Tibial nerve (tissue), 4 donors: ENCODE measurements around the gene IL17RE. TPM values are rescaled to one million over a fixed set of nuclear protein-coding genes. Genes with fewer than 3 reads are reported as not detected.

Experiments
- DNase-seq, 2 donors: peaks; one replicate each; pipeline ENCODE4 v3.0.0-alpha.2; 2019; ENCODE audit warnings: low spot score in 2 of 2
- H3K27ac ChIP-seq, 4 donors: fragments of 200-600 bp; sonication (generic) in 3 of 4; one replicate each; pipeline ENCODE4 v1.5.1; 2017 to 2019; ENCODE audit warnings: mild to moderate bottlenecking in 1 of 4
- H3K27me3 ChIP-seq, 2 donors: fragments of 200-600 bp; sonication (generic) in 1 of 2; one replicate each; pipeline versions ENCODE4 v1.5.1 to v1.6.0; 2017 to 2019
- H3K36me3 ChIP-seq, 3 donors: fragments of 200-600 bp; sonication (generic); one replicate each; pipeline ENCODE4 v1.5.1; 2018 to 2019
- H3K4me1 ChIP-seq, 4 donors: fragments of 200-600 bp; sonication (generic) in 3 of 4; one replicate each; pipeline ENCODE4 v1.5.1; 2017 to 2019
- H3K4me3 ChIP-seq, 4 donors: fragments of 200-600 bp; sonication (generic) in 3 of 4; one replicate each; pipeline ENCODE4 v1.5.1; 2017 to 2019; ENCODE audit warnings: mild to moderate bottlenecking in 1 of 4, moderate library complexity in 1 of 4
- H3K9me3 ChIP-seq, 4 donors: fragments of 200-600 bp; sonication (generic) in 3 of 4; one replicate each; pipeline ENCODE4 v1.5.1; 2017 to 2019
- EP300 ChIP-seq, 2 donors: sonication (generic); formaldehyde crosslinking; IDR thresholded peaks; one replicate each; pipeline ENCODE4 v1.6.1; 2017; ENCODE audit warnings: antibody characterized with exemption in 2 of 2, mild to moderate bottlenecking in 1 of 2
- POLR2A ChIP-seq, 2 donors: fragments of 450-650 bp; IDR thresholded peaks; one replicate each; pipeline ENCODE4 v1.6.1; 2017; ENCODE audit warnings: antibody characterized with exemption in 2 of 2, mild to moderate bottlenecking in 2 of 2, moderate library complexity in 2 of 2
- WGBS, 2 donors: methylation state at CpG; one replicate each; pipeline ENCODE4 v1.1.5; 2018; 5-methylcytosine and 5-hydroxymethylcytosine counted together
- total RNA-seq, 4 donors: library from RNA; depleted of rRNA; stranded (reverse); fragments of >200 nt; gene quantifications; one replicate each; pipeline ENCODE4 v1.1.0, GENCODE V29; 2016
- TF ChIP-seq, protein P1 (sequence below), 5 experiments: fragments of 200-600 bp in 3 of 5; fragments of 450-650 bp in 2 of 5; sonication (generic) in 3 of 5; IDR thresholded peaks; one replicate each; pipeline ENCODE4 v1.5.1; 2016 to 2019; ENCODE audit warnings: antibody characterized with exemption in 5 of 5, mild to moderate bottlenecking in 3 of 5, moderate library complexity in 2 of 5

Gene IL17RE
- total RNA-seq, 4 donors from 2014 or later: 0.59 to 10.1 (median 5.6) TPM

DNA sequence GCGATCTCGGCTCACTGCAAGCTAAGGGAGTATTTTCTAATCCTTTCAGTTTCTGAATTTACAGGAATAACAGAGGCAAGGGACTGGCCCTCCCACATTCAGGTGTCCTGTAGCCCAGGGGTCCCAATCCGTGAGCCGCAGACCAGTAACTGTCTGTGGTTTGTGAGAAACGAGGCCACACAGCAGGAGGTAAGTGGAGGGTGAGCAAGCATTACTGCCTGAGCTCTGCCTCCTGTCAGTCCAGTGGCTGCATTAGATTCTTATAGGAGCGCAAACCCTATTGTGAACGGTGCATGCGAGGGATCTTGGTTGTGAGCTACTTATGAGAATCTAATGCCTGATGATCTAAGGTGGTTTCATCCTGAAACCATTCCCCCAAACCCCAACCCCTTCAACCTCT, 9.2 kb downstream of the IL17RE start:
- no peak overlapping the region for H3K27ac ChIP-seq
- DNase-seq: no peak
- H3K4me3 ChIP-seq: no peak overlapping the region
- H3K4me1 ChIP-seq: peaks cover 0 to 31% (median 20%) of the 10 kb centered on the region in 4 donors
- WGBS, 2 donors: 75 to 78% methylated on average over 8 of the region's 8 CpGs
- H3K9me3 ChIP-seq: no peaks in the 10 kb centered on the region
- no peaks in the 10 kb centered on the region for H3K36me3 ChIP-seq
- no peak for TF ChIP-seq POLR2A (IDR thresholded peaks at IDR 0.05)
- TF ChIP-seq, protein P1, sequence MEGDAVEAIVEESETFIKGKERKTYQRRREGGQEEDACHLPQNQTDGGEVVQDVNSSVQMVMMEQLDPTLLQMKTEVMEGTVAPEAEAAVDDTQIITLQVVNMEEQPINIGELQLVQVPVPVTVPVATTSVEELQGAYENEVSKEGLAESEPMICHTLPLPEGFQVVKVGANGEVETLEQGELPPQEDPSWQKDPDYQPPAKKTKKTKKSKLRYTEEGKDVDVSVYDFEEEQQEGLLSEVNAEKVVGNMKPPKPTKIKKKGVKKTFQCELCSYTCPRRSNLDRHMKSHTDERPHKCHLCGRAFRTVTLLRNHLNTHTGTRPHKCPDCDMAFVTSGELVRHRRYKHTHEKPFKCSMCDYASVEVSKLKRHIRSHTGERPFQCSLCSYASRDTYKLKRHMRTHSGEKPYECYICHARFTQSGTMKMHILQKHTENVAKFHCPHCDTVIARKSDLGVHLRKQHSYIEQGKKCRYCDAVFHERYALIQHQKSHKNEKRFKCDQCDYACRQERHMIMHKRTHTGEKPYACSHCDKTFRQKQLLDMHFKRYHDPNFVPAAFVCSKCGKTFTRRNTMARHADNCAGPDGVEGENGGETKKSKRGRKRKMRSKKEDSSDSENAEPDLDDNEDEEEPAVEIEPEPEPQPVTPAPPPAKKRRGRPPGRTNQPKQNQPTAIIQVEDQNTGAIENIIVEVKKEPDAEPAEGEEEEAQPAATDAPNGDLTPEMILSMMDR (IDR thresholded peaks at IDR 0.05): no peak
- H3K27me3 ChIP-seq: no peaks in the 10 kb centered on the region

DNA sequence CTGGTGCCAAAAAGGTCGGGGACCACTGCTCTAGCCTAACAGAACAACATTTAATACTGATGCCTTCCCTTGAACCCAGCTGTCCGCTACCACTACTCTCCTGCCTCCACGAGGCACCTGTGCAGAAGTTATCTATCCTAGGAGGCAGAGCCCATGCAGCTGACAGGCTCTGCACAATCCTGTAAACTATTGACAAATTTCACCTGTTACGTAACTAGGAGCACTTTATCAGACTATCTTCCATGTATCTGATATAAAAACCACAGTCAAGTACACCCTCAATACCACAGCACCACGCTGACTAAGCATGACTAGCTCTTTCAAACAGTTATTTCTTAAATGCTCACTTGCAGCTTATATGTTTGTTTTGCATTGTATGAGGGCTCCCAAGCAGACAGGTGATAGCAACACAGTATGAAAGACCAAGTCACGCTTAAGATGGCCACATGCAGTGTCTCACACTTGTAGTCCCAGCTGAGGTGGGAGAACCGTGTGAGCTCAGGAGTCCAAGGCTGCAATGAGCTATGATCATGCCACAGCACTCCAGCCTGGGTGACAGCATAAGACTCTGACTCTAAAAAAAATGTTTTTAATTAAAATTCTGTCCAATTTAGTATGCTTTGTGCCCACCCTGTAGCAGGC, 9.8 kb downstream of the IL17RE start:
- H3K4me1 ChIP-seq: peaks cover 0 to 35% (median 22%) of the 10 kb centered on the region in 4 donors
- no peaks in the 10 kb centered on the region for H3K36me3 ChIP-seq
- no peak for TF ChIP-seq EP300 (IDR thresholded peaks at IDR 0.05)
- TF ChIP-seq POLR2A (IDR thresholded peaks at IDR 0.05): no peak
- TF ChIP-seq, protein P1 (IDR thresholded peaks at IDR 0.05): no peak
- WGBS, 2 donors: 80 to 91% methylated on average over 7 of the region's 7 CpGs
- H3K27me3 ChIP-seq: no peaks in the 10 kb centered on the region
- no peaks in the 10 kb centered on the region for H3K9me3 ChIP-seq
- H3K27ac ChIP-seq: no peak overlapping the region
- H3K4me3 ChIP-seq: no peak overlapping the region
- no peak for DNase-seq

DNA sequence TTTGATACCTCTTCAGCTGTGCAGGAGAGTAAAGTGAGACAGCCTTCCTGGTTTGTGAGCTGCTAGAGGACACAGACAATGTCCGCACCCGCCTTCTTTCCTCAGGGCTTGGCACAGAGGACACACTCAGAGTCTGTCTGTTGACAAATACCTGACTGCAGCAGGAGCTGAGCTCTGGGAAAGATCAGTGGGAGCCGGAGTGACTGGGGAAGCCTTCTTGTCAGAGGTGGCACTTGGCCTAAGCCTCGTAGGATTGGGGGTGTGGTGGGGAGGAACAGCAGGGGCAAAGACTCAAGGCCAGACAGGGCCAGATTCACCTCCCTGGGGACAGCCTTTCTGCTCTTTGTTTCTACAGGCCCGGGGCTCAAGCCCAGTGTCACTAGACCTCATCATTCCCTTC, 11.0 kb downstream of the IL17RE start:
- Histone ChIP-seq H3K27me3 (no peaks in the 10 kb centered on the region), H3K36me3 (no peaks in the 10 kb centered on the region), H3K27ac (peak overlapping the region in 2 of 4 donors; percentile 95 to 97), H3K4me1 (peaks cover 0 to 47% (median 29%) of the 10 kb centered on the region in 4 donors), H3K4me3 (no peak overlapping the region), H3K9me3 (no peaks in the 10 kb centered on the region)
- 66 to 75% methylated on average over 5 of the region's 5 CpGs for WGBS, 2 donors
- TF ChIP-seq EP300 (IDR thresholded peaks at IDR 0.05) (no peak), POLR2A (IDR thresholded peaks at IDR 0.05) (no peak)
- TF ChIP-seq, protein P1 (IDR thresholded peaks at IDR 0.05): no peak
- DNase-seq: no peak

DNA sequence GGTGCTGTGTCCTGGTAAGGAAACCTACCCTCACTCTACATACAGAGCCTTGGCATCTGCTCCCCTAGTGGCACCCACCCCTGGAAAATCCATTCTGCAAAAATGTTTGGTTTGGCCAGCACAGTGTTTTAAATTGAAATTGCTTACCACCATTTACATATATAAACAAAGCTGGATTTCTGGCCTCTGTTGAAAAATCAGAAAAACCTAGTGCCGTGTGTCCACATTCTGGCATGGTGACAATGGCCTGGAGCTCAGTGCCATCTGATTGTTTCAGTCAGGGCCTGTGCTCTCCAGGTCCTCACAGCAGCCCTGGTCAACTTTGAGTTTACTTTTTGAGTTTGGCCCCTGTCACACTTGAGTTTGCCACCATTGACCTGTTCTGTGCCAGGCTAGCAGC, 11.4 kb downstream of the IL17RE start:
- TF ChIP-seq, protein P1 (IDR thresholded peaks at IDR 0.05): no peak
- TF ChIP-seq POLR2A (IDR thresholded peaks at IDR 0.05) (no peak), EP300 (IDR thresholded peaks at IDR 0.05) (no peak)
- Histone ChIP-seq H3K9me3 (no peaks in the 10 kb centered on the region), H3K27me3 (no peaks in the 10 kb centered on the region), H3K4me3 (no peak overlapping the region), H3K4me1 (peaks cover 0 to 49% (median 29%) of the 10 kb centered on the region in 4 donors), H3K36me3 (peaks cover 0 to under 1% (median 0%) of the 10 kb centered on the region in 3 donors), H3K27ac (peak overlapping the region; percentile 87 to 97 (median 92))
- no peak for DNase-seq
- WGBS, 2 donors: 12 to 20% methylated on average over 1 of the region's 1 CpG

DNA sequence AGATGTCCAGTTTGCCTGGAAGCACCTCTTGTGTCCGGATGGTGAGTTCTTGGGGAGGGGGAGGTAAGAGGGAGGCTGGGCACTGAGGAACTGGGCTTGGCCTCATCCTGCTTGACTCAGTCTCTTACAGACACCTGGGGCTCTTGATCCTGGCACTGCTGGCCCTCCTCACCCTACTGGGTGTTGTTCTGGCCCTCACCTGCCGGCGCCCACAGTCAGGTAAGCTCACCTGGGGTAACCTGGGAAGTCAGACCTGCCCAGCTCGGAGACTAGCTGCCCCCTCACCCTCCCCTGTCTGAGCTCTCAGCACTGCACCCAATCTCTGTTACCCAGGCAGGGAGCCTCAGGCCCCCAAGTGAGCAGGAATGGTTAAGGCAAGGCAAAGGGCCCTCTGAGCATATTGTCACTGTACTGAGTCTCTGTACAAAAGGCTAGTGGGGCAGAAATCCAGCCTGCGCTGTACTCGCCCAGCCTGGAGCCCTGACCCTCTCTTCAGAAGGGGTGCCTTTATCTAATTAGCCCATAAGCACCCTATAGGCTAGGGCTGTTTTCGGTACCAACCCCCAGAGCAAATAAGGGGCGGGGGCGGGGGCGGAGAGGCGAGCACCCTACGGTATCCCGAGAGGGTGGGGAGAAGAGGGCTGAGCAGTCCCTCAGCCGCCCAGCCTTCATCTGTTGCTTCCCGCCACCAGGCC, 12.1 kb downstream of the IL17RE start:
- Histone ChIP-seq H3K4me1 (peaks cover 0 to 49% (median 29%) of the 10 kb centered on the region in 4 donors), H3K27me3 (no peaks in the 10 kb centered on the region), H3K4me3 (peak overlapping the region; percentile 62 to 93 (median 83)), H3K9me3 (no peaks in the 10 kb centered on the region), H3K27ac (peak overlapping the region; percentile 87 to 97 (median 92)), H3K36me3 (peaks cover 0 to 3% (median 0%) of the 10 kb centered on the region in 3 donors)
- 15 to 21% methylated on average over 14 of the region's 15 CpGs for WGBS, 2 donors
- TF ChIP-seq, protein P1 (IDR thresholded peaks at IDR 0.05): no peak
- no peak for TF ChIP-seq POLR2A (IDR thresholded peaks at IDR 0.05)
- no peak for TF ChIP-seq EP300 (IDR thresholded peaks at IDR 0.05)
- no peak for DNase-seq
